C4-2B (cell line): ENCODE results near the gene MED15.

Experiments used
- CTCF ChIP-seq: fragments of 450-650 bp; conservative IDR thresholded peaks from 2 replicates; pipeline ENCODE4 v1.5.1; 2017; ENCODE audit warnings: mild to moderate bottlenecking
- ZFX ChIP-seq: fragments of 450-650 bp; IDR thresholded peaks from 2 replicates; pipeline ENCODE4 v1.6.1; 2017

GRCh38 chr22:20573176-20573832 is 65.9 kb downstream of the MED15 start:
- TF ChIP-seq CTCF (no peak), ZFX (no peak)
